Measurements from ENCODE around the gene CCDC33.

The CCDC33 gene

DNA sequence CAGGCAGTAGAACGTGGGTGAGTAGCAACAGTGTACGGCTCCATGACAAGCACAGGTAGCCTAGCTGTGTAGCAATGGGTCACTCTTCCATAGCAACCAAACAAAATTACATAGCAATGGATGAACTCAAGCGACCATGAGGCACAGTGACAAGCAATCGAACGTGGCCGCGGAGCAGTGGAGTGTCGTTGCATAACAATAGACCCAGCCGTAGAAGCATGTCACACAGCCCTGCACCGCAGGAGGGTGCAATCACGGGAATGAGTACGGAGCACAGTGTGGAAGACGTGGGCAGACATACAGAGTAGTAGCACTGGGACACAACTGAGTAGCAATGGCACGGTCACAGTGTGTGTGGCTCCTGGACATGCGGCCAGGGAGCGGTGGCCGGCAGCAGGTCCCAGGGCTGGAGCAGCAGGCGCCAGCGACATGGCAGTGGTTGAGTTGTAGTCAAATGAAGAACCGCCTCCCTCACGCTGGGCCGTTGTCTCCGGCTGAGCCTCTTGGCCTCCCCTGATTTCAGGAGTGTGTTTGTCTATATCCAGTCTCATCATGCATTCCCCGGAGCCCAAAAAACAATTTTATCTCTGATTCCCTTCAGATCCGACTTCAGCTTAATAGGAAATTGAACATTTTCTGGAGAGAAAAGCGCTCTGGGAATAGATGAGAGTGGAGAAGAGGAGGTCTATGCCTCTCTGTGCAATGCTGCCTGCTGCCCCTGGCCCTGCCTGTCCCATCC lies 64.1 kb downstream of the CCDC33 start:
- no peak overlapping the region for H3K27ac ChIP-seq (ENCODE audit: insufficient read depth, low read length, poor library complexity, severe bottlenecking)
- H3K36me3 ChIP-seq (ENCODE audit: control insufficient read depth, insufficient read depth, low read length) = no peaks in the 10 kb centered on the region
- H3K4me3 ChIP-seq (ENCODE audit: insufficient read depth, low read depth, low read length, poor library complexity, severe bottlenecking) = no peak overlapping the region
- H3K27me3 ChIP-seq (replicated peaks; ENCODE audit: control insufficient read depth, insufficient read depth, low read length, poor library complexity, severe bottlenecking) = peaks cover 4% of the 10 kb centered on the region
- DNase-seq = no peak
- H3K9me3 ChIP-seq (ENCODE audit: control insufficient read depth, low read length) = no peaks in the 10 kb centered on the region
- H3K4me1 ChIP-seq (ENCODE audit: control insufficient read depth, insufficient read depth, low read length, poor library complexity, severe bottlenecking) = no peaks in the 10 kb centered on the region

- Histone ChIP-seq H3K36me3 (ENCODE audit: control insufficient read depth, insufficient read depth, low read length) (no peaks in the 10 kb centered on the region), H3K4me3 (ENCODE audit: insufficient read depth, low read depth, low read length, poor library complexity, severe bottlenecking) (no peak overlapping the region), H3K27me3 (replicated peaks; ENCODE audit: control insufficient read depth, insufficient read depth, low read length, poor library complexity, severe bottlenecking) (peaks cover 4% of the 10 kb centered on the region), H3K27ac (ENCODE audit: insufficient read depth, low read length, poor library complexity, severe bottlenecking) (no peak overlapping the region), H3K4me1 (ENCODE audit: control insufficient read depth, insufficient read depth, low read length, poor library complexity, severe bottlenecking) (no peaks in the 10 kb centered on the region), H3K9me3 (ENCODE audit: control insufficient read depth, low read length) (no peaks in the 10 kb centered on the region)
- no peak for DNase-seq
These were observed 65.6 kb downstream of the CCDC33 start for GRCh38 chr15:74301583-74302361.

DNA sequence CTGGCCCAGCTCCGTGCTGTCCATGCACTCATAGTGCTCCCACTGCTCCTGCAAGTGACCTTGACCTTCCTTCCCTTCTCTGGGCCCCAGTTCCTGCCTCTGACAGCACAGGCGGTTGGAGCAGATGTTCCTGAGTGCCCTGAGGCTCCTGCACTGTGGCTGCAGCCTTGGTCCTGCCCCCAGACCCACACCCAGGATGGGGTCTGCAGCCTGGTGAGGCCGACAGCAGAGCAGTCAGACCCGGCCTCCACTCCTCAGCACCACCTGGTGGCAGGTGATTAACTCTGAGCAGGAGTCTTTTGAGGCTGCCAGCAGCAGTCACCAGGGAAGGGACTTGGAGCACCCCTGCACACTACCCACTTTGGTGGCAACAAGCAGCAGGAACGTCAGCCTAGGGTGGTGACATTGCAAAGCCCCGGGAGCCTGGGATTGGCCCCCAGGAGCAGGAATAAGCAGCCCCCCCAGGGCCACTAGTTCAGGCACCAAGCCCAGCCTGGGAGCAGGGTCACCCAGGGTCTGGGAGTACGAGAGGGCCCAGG lies 66.8 kb downstream of the CCDC33 start:
- no peak for DNase-seq
- Histone ChIP-seq H3K27ac (ENCODE audit: insufficient read depth, low read length, poor library complexity, severe bottlenecking) (no peak overlapping the region), H3K4me3 (ENCODE audit: insufficient read depth, low read depth, low read length, poor library complexity, severe bottlenecking) (no peak overlapping the region), H3K27me3 (replicated peaks; ENCODE audit: control insufficient read depth, insufficient read depth, low read length, poor library complexity, severe bottlenecking) (peaks cover 4% of the 10 kb centered on the region), H3K9me3 (ENCODE audit: control insufficient read depth, low read length) (no peaks in the 10 kb centered on the region), H3K36me3 (ENCODE audit: control insufficient read depth, insufficient read depth, low read length) (no peaks in the 10 kb centered on the region), H3K4me1 (ENCODE audit: control insufficient read depth, insufficient read depth, low read length, poor library complexity, severe bottlenecking) (no peaks in the 10 kb centered on the region)

DNA sequence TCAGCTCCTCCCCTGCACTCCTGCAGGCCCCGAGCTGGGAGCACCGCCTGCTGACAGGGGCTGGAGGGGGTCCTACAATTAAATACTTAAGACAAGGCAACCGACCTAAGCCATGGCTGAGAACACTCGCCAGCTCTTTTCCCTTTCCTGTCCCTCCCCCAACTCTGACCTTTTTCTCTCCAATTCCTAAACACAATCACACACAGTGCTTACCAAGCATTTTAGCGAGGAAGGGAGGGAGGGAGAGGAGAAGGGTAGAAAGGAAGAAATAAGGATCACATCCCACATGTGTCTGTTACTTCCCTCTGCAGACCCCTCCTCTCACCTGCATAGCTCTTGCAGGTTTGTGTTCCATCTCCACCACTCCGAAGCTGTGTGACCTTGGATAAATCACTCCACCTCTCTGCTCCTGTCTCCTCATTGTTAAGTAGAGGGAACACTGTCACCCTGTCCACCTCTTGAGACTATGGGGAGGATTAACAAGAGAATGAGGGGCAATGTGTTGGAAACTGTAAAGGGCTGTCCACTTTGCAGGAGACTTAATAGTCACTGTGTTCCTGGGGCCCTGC lies 67.7 kb downstream of the CCDC33 start:
- Histone ChIP-seq H3K27ac (ENCODE audit: insufficient read depth, low read length, poor library complexity, severe bottlenecking) (no peak overlapping the region), H3K36me3 (ENCODE audit: control insufficient read depth, insufficient read depth, low read length) (no peaks in the 10 kb centered on the region), H3K9me3 (ENCODE audit: control insufficient read depth, low read length) (no peaks in the 10 kb centered on the region), H3K4me1 (ENCODE audit: control insufficient read depth, insufficient read depth, low read length, poor library complexity, severe bottlenecking) (no peaks in the 10 kb centered on the region), H3K4me3 (ENCODE audit: insufficient read depth, low read depth, low read length, poor library complexity, severe bottlenecking) (no peak overlapping the region), H3K27me3 (replicated peaks; ENCODE audit: control insufficient read depth, insufficient read depth, low read length, poor library complexity, severe bottlenecking) (peaks cover 4% of the 10 kb centered on the region)
- no peak for DNase-seq

- Histone ChIP-seq H3K27me3 (replicated peaks; ENCODE audit: control insufficient read depth, insufficient read depth, low read length, poor library complexity, severe bottlenecking) (peaks cover 4% of the 10 kb centered on the region), H3K4me3 (ENCODE audit: insufficient read depth, low read depth, low read length, poor library complexity, severe bottlenecking) (no peak overlapping the region), H3K36me3 (ENCODE audit: control insufficient read depth, insufficient read depth, low read length) (no peaks in the 10 kb centered on the region), H3K9me3 (ENCODE audit: control insufficient read depth, low read length) (no peaks in the 10 kb centered on the region), H3K4me1 (ENCODE audit: control insufficient read depth, insufficient read depth, low read length, poor library complexity, severe bottlenecking) (no peaks in the 10 kb centered on the region), H3K27ac (ENCODE audit: insufficient read depth, low read length, poor library complexity, severe bottlenecking) (no peak overlapping the region)
- no peak for DNase-seq
These were observed 68.3 kb downstream of the CCDC33 start for GRCh38 chr15:74304431-74304830.

DNA sequence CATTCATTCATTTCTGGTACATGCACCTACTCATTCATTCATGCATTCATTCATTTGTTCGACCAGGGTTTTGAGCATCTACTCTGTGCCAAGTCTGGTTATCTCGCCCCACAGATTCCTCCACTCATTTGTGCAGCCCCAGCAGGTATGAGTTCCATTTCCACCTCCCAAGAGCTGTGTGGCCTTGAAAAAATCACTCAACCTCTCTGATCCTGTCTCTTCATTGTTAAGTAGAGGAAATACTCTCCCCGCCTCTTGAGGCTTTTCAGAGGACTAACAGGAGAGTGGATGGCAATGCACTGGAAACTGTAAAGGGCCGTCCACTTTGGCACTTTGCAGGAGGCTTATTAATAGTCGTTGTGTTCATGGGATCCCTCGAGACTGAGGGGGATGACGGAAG lies 69.6 kb downstream of the CCDC33 start:
- no peaks in the 10 kb centered on the region for H3K9me3 ChIP-seq (ENCODE audit: control insufficient read depth, low read length)
- H3K4me3 ChIP-seq (ENCODE audit: insufficient read depth, low read depth, low read length, poor library complexity, severe bottlenecking) = no peak overlapping the region
- H3K27me3 ChIP-seq (replicated peaks; ENCODE audit: control insufficient read depth, insufficient read depth, low read length, poor library complexity, severe bottlenecking) = peaks cover 4% of the 10 kb centered on the region
- DNase-seq = no peak
- no peak overlapping the region for H3K27ac ChIP-seq (ENCODE audit: insufficient read depth, low read length, poor library complexity, severe bottlenecking)
- H3K36me3 ChIP-seq (ENCODE audit: control insufficient read depth, insufficient read depth, low read length) = no peaks in the 10 kb centered on the region
- no peaks in the 10 kb centered on the region for H3K4me1 ChIP-seq (ENCODE audit: control insufficient read depth, insufficient read depth, low read length, poor library complexity, severe bottlenecking)

DNA sequence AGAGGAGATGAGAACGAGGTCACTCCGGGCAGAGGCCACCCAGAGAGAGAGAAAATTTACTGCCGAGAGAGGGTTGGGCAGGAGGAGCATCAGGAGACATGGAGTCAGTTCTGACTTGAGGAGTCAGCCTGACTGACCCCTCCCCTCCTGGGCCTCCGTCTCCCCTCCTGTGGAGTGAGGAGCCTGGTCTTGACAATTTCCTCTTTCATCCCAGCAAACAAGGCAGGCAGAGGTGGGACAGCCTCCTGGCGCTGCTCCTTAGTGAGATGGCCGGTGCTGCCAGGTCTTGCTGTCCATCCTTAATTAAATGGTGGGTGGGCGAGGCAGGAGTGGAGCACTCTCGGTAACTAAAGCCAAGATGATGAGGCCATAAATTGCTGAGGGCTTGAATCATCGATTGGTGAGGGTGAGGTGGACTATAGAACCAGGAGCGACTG lies 70.7 kb downstream of the CCDC33 start:
- H3K9me3 ChIP-seq (ENCODE audit: control insufficient read depth, low read length) = no peaks in the 10 kb centered on the region
- no peaks in the 10 kb centered on the region for H3K4me1 ChIP-seq (ENCODE audit: control insufficient read depth, insufficient read depth, low read length, poor library complexity, severe bottlenecking)
- no peak overlapping the region for H3K4me3 ChIP-seq (ENCODE audit: insufficient read depth, low read depth, low read length, poor library complexity, severe bottlenecking)
- H3K27me3 ChIP-seq (replicated peaks; ENCODE audit: control insufficient read depth, insufficient read depth, low read length, poor library complexity, severe bottlenecking) = peaks cover 4% of the 10 kb centered on the region
- DNase-seq = no peak
- no peak overlapping the region for H3K27ac ChIP-seq (ENCODE audit: insufficient read depth, low read length, poor library complexity, severe bottlenecking)
- no peaks in the 10 kb centered on the region for H3K36me3 ChIP-seq (ENCODE audit: control insufficient read depth, insufficient read depth, low read length)

GRCh38 chr15:74307827-74308811 lies 72.0 kb downstream of the CCDC33 start:
- H3K27me3 ChIP-seq (replicated peaks; ENCODE audit: control insufficient read depth, insufficient read depth, low read length, poor library complexity, severe bottlenecking) = peaks cover 3% of the 10 kb centered on the region
- no peak for DNase-seq
- H3K27ac ChIP-seq (ENCODE audit: insufficient read depth, low read length, poor library complexity, severe bottlenecking) = no peak overlapping the region
- H3K4me3 ChIP-seq (ENCODE audit: insufficient read depth, low read depth, low read length, poor library complexity, severe bottlenecking) = no peak overlapping the region
- H3K4me1 ChIP-seq (ENCODE audit: control insufficient read depth, insufficient read depth, low read length, poor library complexity, severe bottlenecking) = no peaks in the 10 kb centered on the region
- no peaks in the 10 kb centered on the region for H3K9me3 ChIP-seq (ENCODE audit: control insufficient read depth, low read length)
- no peaks in the 10 kb centered on the region for H3K36me3 ChIP-seq (ENCODE audit: control insufficient read depth, insufficient read depth, low read length)

GRCh38 chr15:74311734-74312444 lies 75.8 kb downstream of the CCDC33 start:
- Histone ChIP-seq H3K4me3 (ENCODE audit: insufficient read depth, low read depth, low read length, poor library complexity, severe bottlenecking) (no peak overlapping the region), H3K27me3 (replicated peaks; ENCODE audit: control insufficient read depth, insufficient read depth, low read length, poor library complexity, severe bottlenecking) (no peaks in the 10 kb centered on the region), H3K27ac (ENCODE audit: insufficient read depth, low read length, poor library complexity, severe bottlenecking) (no peak overlapping the region), H3K4me1 (ENCODE audit: control insufficient read depth, insufficient read depth, low read length, poor library complexity, severe bottlenecking) (peaks cover 4% of the 10 kb centered on the region), H3K9me3 (ENCODE audit: control insufficient read depth, low read length) (no peaks in the 10 kb centered on the region), H3K36me3 (ENCODE audit: control insufficient read depth, insufficient read depth, low read length) (no peaks in the 10 kb centered on the region)
- no peak for DNase-seq
